HG02981 (cell line): ENCODE results near the gene PDE9A.
"Not testable (repeated sequence)": the region's sequence is repeated elsewhere in the genome, so short reads cannot be mapped to it uniquely, and the experiment has no call there.

Experiments used
- ATAC-seq: cut with Tn5 transposase; IDR thresholded peaks from one replicate; pipeline ENCODE4 v1.9.1; 2021; ENCODE audit warnings: mild to moderate bottlenecking, moderate library complexity; ENCODE audit not compliant: unreplicated experiment

Gene PDE9A

GRCh38 chr21:42704861-42705260, 51.4 kb downstream of the PDE9A start:
- no peak for ATAC-seq

GRCh38 chr21:42705346-42705745, 51.9 kb downstream of the PDE9A start:
- no peak for ATAC-seq

- ATAC-seq: no peak
These were observed 52.4 kb downstream of the PDE9A start for GRCh38 chr21:42705746-42706374.

- ATAC-seq: no peak
These were observed 53.3 kb downstream of the PDE9A start for GRCh38 chr21:42706765-42707164.

GRCh38 chr21:42707207-42707830, 53.9 kb downstream of the PDE9A start:
- no peak for ATAC-seq

GRCh38 chr21:42708107-42708506, 54.7 kb downstream of the PDE9A start:
- ATAC-seq: no peak

- ATAC-seq: not testable (repeated sequence)
These were observed 55.5 kb downstream of the PDE9A start for GRCh38 chr21:42708916-42709315.

DNA sequence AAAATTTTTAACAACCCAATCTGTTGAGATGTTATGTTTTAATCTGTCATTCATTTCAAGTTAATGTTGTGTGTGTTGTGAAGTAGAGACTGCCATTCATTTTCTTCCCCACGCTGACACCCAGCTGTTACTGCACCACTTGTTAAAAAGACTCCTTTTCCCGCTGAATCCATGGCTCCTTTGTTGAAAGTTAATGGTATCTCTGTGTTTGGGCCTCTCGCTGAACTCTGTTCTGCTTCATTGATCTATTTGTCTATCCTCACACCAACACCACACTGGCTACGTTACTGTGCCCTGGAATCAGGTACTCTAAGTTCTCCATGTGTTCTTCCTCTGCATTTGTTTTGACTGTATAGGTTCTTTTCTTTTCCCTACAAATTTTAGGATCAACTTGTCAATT, 58.2 kb downstream of the PDE9A start:
- ATAC-seq: no peak

DNA sequence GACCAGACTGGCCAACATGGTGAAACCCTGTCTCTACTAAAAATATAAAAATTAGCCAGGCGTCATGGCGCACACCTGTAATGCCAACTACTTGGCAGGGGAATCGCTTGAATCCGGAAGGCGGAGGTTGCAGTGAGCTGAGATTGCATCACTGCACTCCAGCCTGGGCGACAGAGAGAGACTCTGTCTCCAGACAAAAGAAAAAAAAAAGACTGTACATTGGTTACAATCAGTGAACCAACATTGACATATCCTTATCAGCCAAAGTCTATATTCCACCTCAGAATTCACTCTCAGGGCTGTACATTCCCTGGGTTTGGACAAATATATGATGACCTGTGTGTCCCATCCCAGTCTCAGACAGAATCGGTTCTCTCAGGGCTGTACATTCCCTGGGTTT, 62.0 kb downstream of the PDE9A start:
- not testable (repeated sequence) for ATAC-seq

GRCh38 chr21:42716074-42716473, 62.7 kb downstream of the PDE9A start:
- ATAC-seq: no peak

DNA sequence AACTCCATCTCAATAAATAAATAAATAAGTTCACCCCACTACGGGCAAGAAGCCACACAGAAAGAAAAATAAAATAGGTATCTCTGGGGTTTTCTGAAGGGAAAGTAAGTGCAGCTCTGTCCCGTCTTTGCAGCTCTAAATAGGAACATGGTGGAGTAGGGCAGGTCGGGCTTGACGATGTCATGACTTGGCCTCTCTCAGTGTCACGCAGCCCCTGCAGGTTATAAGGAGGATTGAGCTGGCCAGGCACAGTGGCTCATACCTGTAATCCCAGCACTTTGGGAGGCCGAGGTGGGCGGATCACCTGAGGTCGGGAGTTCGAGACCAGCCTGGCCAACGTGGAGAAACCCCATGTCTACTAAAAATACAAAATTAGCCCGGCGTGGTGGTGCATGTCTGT, 67.1 kb downstream of the PDE9A start:
- not testable (repeated sequence) for ATAC-seq

DNA sequence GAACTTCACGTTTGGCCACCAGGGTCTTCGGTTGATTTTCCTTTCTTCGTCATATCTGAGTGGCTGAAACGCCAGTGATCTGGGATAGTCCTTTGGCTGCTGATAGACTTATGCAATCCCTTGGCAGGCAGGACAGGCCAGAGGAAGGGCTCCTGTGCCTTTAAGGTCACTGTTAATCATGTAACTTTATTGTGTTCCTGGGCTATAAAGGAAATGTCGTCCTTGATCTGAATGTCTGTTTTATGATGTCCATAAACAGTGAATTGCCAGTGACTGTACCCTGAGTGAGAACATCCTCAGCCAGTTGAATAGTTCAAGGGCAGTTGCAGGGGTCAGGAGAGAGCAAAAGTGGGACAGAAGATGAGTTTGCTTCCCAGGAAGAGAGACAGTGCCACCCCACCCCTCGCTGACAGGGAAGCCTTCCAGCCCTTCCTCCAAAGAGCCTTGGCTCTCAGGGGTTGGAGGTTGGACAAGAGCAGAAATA, 68.0 kb downstream of the PDE9A start:
- ATAC-seq: no peak

GRCh38 chr21:42722153-42722552, 68.7 kb downstream of the PDE9A start:
- ATAC-seq: no peak

GRCh38 chr21:42722808-42723473, 69.5 kb downstream of the PDE9A start:
- no peak for ATAC-seq

GRCh38 chr21:42724226-42724920, 71.0 kb downstream of the PDE9A start:
- no peak for ATAC-seq

DNA sequence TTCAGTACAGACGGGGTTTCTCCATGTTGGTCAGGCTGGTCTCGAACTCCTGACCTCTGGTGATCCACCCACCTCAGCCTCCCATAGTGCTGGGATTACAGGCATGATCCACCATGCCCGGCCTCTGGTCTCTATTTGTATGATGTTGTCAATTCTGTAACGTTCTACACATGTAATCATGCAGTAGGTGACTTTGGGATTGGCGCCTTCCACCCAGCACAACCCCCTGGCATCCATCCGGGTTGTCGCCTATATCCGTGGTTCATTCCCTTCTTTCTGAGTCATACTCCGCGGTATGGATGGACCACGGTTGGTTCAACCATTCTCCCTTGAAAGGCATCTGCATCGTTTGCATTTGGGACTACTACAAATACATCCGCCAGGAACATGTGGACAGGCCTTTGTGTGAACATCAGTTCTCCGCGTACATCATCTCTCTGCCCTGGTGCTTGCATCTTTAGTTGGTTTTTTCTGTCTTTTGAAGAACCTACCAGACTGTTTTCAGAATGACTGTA, 72.1 kb downstream of the PDE9A start:
- ATAC-seq: no peak

DNA sequence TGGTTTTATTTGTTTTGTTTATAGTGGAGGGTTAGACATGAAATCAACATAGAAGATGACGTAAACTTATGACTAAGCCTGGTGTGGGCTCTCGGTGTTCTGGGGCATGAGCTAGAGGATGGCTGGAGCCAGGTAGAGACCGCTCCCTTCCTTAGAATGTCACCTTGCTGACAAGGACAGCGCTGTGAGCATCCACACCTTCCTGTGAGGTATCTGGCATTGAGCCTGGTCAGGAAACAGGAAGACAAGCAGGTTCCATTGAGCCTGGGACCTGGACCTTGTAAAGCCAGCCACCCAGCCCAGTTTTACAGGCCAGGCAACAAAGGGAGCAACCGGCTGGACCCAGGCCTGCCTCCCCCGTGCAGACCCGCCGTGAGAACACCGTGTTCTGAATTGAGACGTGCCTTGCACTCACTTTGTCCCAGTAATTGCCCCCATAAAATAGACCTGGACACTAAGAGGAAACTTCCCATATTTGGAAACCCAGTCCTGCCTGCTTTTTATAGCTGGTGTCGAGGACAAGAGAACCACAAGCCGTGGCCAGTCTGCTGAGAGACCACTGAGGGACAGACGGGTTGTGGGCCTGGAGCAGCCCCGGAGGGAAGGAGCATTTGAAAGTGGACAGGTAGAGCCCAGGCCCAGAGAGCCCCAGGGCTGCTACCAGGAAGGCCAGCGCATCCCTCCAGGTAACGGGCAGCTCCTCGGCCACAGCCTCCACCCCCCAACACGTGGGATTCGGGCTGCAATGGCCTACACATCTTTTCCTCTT, 78.0 kb downstream of the PDE9A start:
- no peak for ATAC-seq

DNA sequence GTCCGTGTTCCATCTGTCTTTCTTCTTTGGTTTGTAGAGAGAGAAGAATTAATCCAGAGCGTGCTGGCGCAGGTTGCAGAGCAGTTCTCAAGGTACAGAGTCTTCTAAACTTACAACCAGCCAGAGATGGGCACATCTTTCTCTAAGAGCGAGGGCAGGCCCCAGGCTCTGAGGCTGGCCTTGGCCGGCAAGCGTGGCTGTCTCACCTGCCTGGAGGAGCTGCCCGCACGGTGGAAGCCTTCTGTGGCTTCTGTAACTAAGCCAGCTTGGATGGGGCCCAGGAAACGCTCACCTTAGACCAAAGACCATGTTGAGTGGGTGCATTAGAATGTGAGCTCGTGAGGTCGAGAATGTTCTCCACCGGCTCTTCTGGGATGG, 78.6 kb downstream of the PDE9A start:
- no peak for ATAC-seq

- no peak for ATAC-seq
These were observed 79.7 kb downstream of the PDE9A start for GRCh38 chr21:42733037-42733627.

- no peak for ATAC-seq
These were observed 80.5 kb downstream of the PDE9A start for GRCh38 chr21:42733874-42734273.
